ENCODE data around the gene ANKH.
"Not testable (repeated sequence)": the region's sequence is repeated elsewhere in the genome, so short reads cannot be mapped to it uniquely, and the experiment has no call there.

ANKH gene

DNA sequence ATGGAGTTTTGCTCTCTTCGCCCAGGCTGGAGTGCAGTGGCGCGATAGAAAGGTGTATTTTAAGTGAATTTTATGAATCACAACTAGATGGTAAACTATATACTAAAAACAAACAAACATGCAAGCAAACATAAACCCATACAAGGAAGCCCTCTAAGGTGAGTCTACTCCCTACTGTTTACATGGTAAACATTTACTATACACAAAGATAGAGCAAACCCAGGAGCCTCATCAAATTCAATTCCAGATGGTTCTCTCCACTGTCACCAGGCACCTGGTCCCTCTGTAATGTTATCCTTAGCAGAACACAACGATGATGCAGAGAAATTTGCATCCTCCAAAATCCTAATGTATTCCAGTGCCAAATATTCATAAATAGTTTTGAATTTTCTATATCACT, 17.9 kb downstream of the ANKH start:
- H3K9ac ChIP-seq (ENCODE audit: low read depth, low read length) = no peak overlapping the region
- H3K4me3 ChIP-seq (ENCODE audit: low read length) = no peak overlapping the region
- no peak overlapping the region for H3K4me2 ChIP-seq (ENCODE audit: low read length)
- no peaks in the 10 kb centered on the region for H3K27me3 ChIP-seq (ENCODE audit: control insufficient read depth, insufficient read depth, low read length)
- H3K36me3 ChIP-seq (ENCODE audit: insufficient read depth, low read length) = no peaks in the 10 kb centered on the region
- H3K9me3 ChIP-seq (replicated peaks; ENCODE audit: low read length) = no peaks in the 10 kb centered on the region
- H3K4me1 ChIP-seq (ENCODE audit: control insufficient read depth, insufficient read depth, low read length) = no peaks in the 10 kb centered on the region

- no peak overlapping the region for H3K4me3 ChIP-seq (ENCODE audit: low read length)
- no peaks in the 10 kb centered on the region for H3K27me3 ChIP-seq (ENCODE audit: control insufficient read depth, insufficient read depth, low read length)
- no peak overlapping the region for H3K9ac ChIP-seq (ENCODE audit: low read depth, low read length)
- no peaks in the 10 kb centered on the region for H3K9me3 ChIP-seq (replicated peaks; ENCODE audit: low read length)
- no peaks in the 10 kb centered on the region for H3K4me1 ChIP-seq (ENCODE audit: control insufficient read depth, insufficient read depth, low read length)
- no peak overlapping the region for H3K4me2 ChIP-seq (ENCODE audit: low read length)
- H3K36me3 ChIP-seq (ENCODE audit: insufficient read depth, low read length) = no peaks in the 10 kb centered on the region
Observed at GRCh38 chr5:14852779-14853178, 18.8 kb downstream of the ANKH start.

DNA sequence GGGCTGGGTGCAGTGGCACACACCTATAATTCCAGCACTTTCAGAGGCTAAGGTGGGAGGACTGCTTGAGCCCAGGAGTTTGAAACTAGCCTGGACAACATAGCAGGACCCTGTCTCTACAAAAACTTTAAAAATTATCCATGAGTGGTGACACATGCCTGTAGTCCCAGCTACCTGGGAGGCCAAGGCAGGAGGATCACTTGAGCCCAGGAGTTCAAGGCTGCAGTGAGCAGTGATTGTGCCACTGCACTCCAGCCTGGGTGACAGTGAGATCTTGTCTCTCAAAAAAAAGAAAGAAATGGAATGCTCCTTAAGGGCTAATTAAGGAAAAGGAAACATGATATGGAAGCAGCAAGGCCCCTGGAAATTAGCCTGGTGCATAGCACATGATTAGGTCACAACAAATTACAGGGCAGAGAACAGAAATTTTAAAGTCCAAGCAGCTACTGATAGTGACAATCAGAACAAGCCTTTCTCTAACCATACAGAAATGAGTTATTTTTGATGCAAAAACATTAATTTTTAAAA, 19.5 kb downstream of the ANKH start:
- no peaks in the 10 kb centered on the region for H3K4me1 ChIP-seq (ENCODE audit: control insufficient read depth, insufficient read depth, low read length)
- H3K4me3 ChIP-seq (ENCODE audit: low read length) = no peak overlapping the region
- no peak overlapping the region for H3K9ac ChIP-seq (ENCODE audit: low read depth, low read length)
- no peak overlapping the region for H3K4me2 ChIP-seq (ENCODE audit: low read length)
- H3K36me3 ChIP-seq (ENCODE audit: insufficient read depth, low read length) = no peaks in the 10 kb centered on the region
- no peaks in the 10 kb centered on the region for H3K27me3 ChIP-seq (ENCODE audit: control insufficient read depth, insufficient read depth, low read length)
- no peaks in the 10 kb centered on the region for H3K9me3 ChIP-seq (replicated peaks; ENCODE audit: low read length)

- Histone ChIP-seq H3K36me3 (ENCODE audit: insufficient read depth, low read length) (no peaks in the 10 kb centered on the region), H3K9me3 (replicated peaks; ENCODE audit: low read length) (no peaks in the 10 kb centered on the region), H3K27me3 (ENCODE audit: control insufficient read depth, insufficient read depth, low read length) (no peaks in the 10 kb centered on the region), H3K4me3 (ENCODE audit: low read length) (no peak overlapping the region), H3K4me1 (ENCODE audit: control insufficient read depth, insufficient read depth, low read length) (no peaks in the 10 kb centered on the region), H3K4me2 (ENCODE audit: low read length) (no peak overlapping the region), H3K9ac (ENCODE audit: low read depth, low read length) (no peak overlapping the region)
Observed at GRCh38 chr5:14851597-14851996, 20.0 kb downstream of the ANKH start.

DNA sequence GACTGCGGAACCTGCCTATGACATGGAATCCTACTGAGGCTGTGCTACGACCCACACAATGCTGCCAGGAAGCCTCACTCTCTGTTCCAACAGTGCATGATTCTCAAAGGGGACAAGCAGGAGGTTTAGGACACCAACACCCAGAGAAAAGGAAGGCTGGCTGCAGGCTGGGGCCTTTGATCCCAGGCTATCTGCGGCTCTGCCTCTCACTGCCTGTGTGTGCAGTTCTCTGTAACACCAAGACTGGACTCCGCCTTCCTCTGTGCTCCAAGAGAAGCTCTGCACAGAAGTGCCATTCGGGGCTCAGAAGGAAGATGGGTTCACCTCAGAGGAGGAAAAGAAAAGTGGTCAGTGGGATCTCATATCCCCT, 20.5 kb downstream of the ANKH start:
- H3K4me1 ChIP-seq (ENCODE audit: control insufficient read depth, insufficient read depth, low read length) = no peaks in the 10 kb centered on the region
- no peaks in the 10 kb centered on the region for H3K9me3 ChIP-seq (replicated peaks; ENCODE audit: low read length)
- H3K27me3 ChIP-seq (ENCODE audit: control insufficient read depth, insufficient read depth, low read length) = no peaks in the 10 kb centered on the region
- no peak overlapping the region for H3K9ac ChIP-seq (ENCODE audit: low read depth, low read length)
- H3K36me3 ChIP-seq (ENCODE audit: insufficient read depth, low read length) = no peaks in the 10 kb centered on the region
- no peak overlapping the region for H3K4me3 ChIP-seq (ENCODE audit: low read length)
- H3K4me2 ChIP-seq (ENCODE audit: low read length) = no peak overlapping the region

GRCh38 chr5:14850419-14851049, 21.0 kb downstream of the ANKH start:
- Histone ChIP-seq H3K36me3 (ENCODE audit: insufficient read depth, low read length) (no peaks in the 10 kb centered on the region), H3K4me1 (ENCODE audit: control insufficient read depth, insufficient read depth, low read length) (no peaks in the 10 kb centered on the region), H3K9me3 (replicated peaks; ENCODE audit: low read length) (no peaks in the 10 kb centered on the region), H3K4me3 (ENCODE audit: low read length) (no peak overlapping the region), H3K4me2 (ENCODE audit: low read length) (no peak overlapping the region), H3K9ac (ENCODE audit: low read depth, low read length) (no peak overlapping the region), H3K27me3 (ENCODE audit: control insufficient read depth, insufficient read depth, low read length) (no peaks in the 10 kb centered on the region)

DNA sequence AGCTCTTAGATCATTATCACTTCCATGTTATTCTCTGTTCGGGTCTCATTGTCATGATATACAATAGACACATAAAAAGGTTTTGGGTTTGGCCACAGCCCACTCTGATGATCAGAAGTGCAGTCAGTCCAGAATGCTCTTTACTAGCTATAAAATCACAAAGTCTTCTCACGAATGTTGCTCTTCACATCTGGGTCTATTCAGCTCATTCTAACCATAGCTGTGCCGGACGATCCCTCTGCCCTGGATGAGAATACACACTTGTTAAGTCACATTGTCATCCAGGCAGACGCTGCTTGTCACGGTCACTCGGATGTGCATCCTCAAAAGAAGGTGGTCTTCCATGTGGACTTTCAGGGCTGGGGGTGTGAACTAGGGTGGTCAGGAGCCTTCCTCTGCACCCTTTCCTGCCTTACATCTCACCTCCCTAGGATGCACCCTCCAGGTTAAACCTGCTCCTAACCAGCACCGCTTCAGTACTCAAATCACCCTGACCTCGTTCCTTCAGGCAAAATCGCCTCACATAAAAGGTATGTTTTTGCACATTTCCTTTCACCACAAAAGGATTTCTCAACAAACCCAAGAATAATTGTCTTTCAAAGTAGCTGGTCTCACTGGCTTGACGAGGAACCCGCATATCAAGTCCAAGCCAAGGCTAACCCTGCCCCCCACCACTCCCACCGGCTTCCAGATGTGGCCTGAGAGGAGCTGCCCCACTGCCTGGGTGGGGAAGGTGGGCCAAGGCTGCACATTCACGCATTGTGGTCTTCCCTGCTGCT, 21.9 kb downstream of the ANKH start:
- H3K4me3 ChIP-seq (ENCODE audit: low read length) = no peak overlapping the region
- H3K9me3 ChIP-seq (replicated peaks; ENCODE audit: low read length) = no peaks in the 10 kb centered on the region
- no peak overlapping the region for H3K9ac ChIP-seq (ENCODE audit: low read depth, low read length)
- no peaks in the 10 kb centered on the region for H3K4me1 ChIP-seq (ENCODE audit: control insufficient read depth, insufficient read depth, low read length)
- no peaks in the 10 kb centered on the region for H3K27me3 ChIP-seq (ENCODE audit: control insufficient read depth, insufficient read depth, low read length)
- H3K36me3 ChIP-seq (ENCODE audit: insufficient read depth, low read length) = no peaks in the 10 kb centered on the region
- H3K4me2 ChIP-seq (ENCODE audit: low read length) = no peak overlapping the region

GRCh38 chr5:14848942-14849341, 22.6 kb downstream of the ANKH start:
- H3K4me3 ChIP-seq (ENCODE audit: low read length); H3K4me1 ChIP-seq (ENCODE audit: control insufficient read depth, insufficient read depth, low read length); H3K4me2 ChIP-seq (ENCODE audit: low read length); H3K27me3 ChIP-seq (ENCODE audit: control insufficient read depth, insufficient read depth, low read length); H3K9me3 ChIP-seq (replicated peaks; ENCODE audit: low read length); H3K36me3 ChIP-seq (ENCODE audit: insufficient read depth, low read length); H3K9ac ChIP-seq (ENCODE audit: low read depth, low read length): not testable (repeated sequence)

- no peak overlapping the region for H3K9ac ChIP-seq (ENCODE audit: low read depth, low read length)
- no peak overlapping the region for H3K4me3 ChIP-seq (ENCODE audit: low read length)
- H3K36me3 ChIP-seq (ENCODE audit: insufficient read depth, low read length) = no peaks in the 10 kb centered on the region
- H3K27me3 ChIP-seq (ENCODE audit: control insufficient read depth, insufficient read depth, low read length) = no peaks in the 10 kb centered on the region
- H3K4me1 ChIP-seq (ENCODE audit: control insufficient read depth, insufficient read depth, low read length) = no peaks in the 10 kb centered on the region
- H3K9me3 ChIP-seq (replicated peaks; ENCODE audit: low read length) = no peaks in the 10 kb centered on the region
- H3K4me2 ChIP-seq (ENCODE audit: low read length) = no peak overlapping the region
Observed at GRCh38 chr5:14848385-14848784, 23.2 kb downstream of the ANKH start.

- no peaks in the 10 kb centered on the region for H3K9me3 ChIP-seq (replicated peaks; ENCODE audit: low read length)
- no peak overlapping the region for H3K9ac ChIP-seq (ENCODE audit: low read depth, low read length)
- H3K4me3 ChIP-seq (ENCODE audit: low read length) = no peak overlapping the region
- no peaks in the 10 kb centered on the region for H3K27me3 ChIP-seq (ENCODE audit: control insufficient read depth, insufficient read depth, low read length)
- no peaks in the 10 kb centered on the region for H3K4me1 ChIP-seq (ENCODE audit: control insufficient read depth, insufficient read depth, low read length)
- H3K4me2 ChIP-seq (ENCODE audit: low read length) = no peak overlapping the region
- no peaks in the 10 kb centered on the region for H3K36me3 ChIP-seq (ENCODE audit: insufficient read depth, low read length)
Observed at GRCh38 chr5:14847471-14847870, 24.1 kb downstream of the ANKH start.

GRCh38 chr5:14842117-14842516, 29.5 kb downstream of the ANKH start:
- Histone ChIP-seq H3K4me3 (ENCODE audit: low read length) (no peak overlapping the region), H3K4me1 (ENCODE audit: control insufficient read depth, insufficient read depth, low read length) (no peaks in the 10 kb centered on the region), H3K9me3 (replicated peaks; ENCODE audit: low read length) (no peaks in the 10 kb centered on the region), H3K27me3 (ENCODE audit: control insufficient read depth, insufficient read depth, low read length) (no peaks in the 10 kb centered on the region), H3K4me2 (ENCODE audit: low read length) (no peak overlapping the region), H3K36me3 (ENCODE audit: insufficient read depth, low read length) (no peaks in the 10 kb centered on the region), H3K9ac (ENCODE audit: low read depth, low read length) (no peak overlapping the region)

GRCh38 chr5:14840624-14841023, 31.0 kb downstream of the ANKH start:
- H3K4me3 ChIP-seq (ENCODE audit: low read length) = no peak overlapping the region
- no peaks in the 10 kb centered on the region for H3K27me3 ChIP-seq (ENCODE audit: control insufficient read depth, insufficient read depth, low read length)
- H3K4me1 ChIP-seq (ENCODE audit: control insufficient read depth, insufficient read depth, low read length) = no peaks in the 10 kb centered on the region
- no peaks in the 10 kb centered on the region for H3K9me3 ChIP-seq (replicated peaks; ENCODE audit: low read length)
- no peaks in the 10 kb centered on the region for H3K36me3 ChIP-seq (ENCODE audit: insufficient read depth, low read length)
- no peak overlapping the region for H3K4me2 ChIP-seq (ENCODE audit: low read length)
- H3K9ac ChIP-seq (ENCODE audit: low read depth, low read length) = no peak overlapping the region

Data from skeletal muscle satellite cell (primary cell).